ENCODE results near the gene UNC5A. TPM values are rescaled to one million over a fixed set of nuclear protein-coding genes. Genes with fewer than 3 reads are reported as not detected.

UNC5A gene
- total and polyA plus RNA-seq, 3 donors from 2014 or later = 1.7 to 2.0 (median 1.8) TPM

DNA sequence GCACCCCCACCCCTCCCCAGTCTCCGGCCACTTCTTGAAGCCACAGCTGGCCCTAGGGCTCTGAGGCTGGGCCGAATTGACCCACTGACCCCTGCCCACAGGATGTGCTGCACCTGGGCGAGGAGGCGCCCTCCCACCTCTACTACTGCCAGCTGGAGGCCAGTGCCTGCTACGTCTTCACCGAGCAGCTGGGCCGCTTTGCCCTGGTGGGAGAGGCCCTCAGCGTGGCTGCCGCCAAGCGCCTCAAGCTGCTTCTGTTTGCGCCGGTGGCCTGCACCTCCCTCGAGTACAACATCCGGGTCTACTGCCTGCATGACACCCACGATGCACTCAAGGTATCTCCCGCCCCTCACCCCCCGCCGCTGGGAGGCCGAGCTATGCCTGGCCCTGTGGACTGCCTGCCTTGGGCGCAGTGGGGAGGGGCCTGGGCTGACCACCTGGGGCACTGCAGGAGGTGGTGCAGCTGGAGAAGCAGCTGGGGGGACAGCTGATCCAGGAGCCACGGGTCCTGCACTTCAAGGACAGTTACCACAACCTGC, 67.5 kb downstream of the UNC5A start:
- TF ChIP-seq, protein P1, sequence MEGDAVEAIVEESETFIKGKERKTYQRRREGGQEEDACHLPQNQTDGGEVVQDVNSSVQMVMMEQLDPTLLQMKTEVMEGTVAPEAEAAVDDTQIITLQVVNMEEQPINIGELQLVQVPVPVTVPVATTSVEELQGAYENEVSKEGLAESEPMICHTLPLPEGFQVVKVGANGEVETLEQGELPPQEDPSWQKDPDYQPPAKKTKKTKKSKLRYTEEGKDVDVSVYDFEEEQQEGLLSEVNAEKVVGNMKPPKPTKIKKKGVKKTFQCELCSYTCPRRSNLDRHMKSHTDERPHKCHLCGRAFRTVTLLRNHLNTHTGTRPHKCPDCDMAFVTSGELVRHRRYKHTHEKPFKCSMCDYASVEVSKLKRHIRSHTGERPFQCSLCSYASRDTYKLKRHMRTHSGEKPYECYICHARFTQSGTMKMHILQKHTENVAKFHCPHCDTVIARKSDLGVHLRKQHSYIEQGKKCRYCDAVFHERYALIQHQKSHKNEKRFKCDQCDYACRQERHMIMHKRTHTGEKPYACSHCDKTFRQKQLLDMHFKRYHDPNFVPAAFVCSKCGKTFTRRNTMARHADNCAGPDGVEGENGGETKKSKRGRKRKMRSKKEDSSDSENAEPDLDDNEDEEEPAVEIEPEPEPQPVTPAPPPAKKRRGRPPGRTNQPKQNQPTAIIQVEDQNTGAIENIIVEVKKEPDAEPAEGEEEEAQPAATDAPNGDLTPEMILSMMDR (IDR thresholded peaks at IDR 0.05) = no peak
- no peak for TF ChIP-seq POLR2A (IDR thresholded peaks at IDR 0.05)
- H3K36me3 ChIP-seq (ENCODE audit: low read depth, missing control alignments) = no peaks in the 10 kb centered on the region
- H3K9me3 ChIP-seq = no peaks in the 10 kb centered on the region
- 72 to 91% methylated on average over 13 to 21 of the region's 21 CpGs for WGBS, 2 donors
- no peaks in the 10 kb centered on the region for H3K27me3 ChIP-seq
- no peak overlapping the region for H3K4me3 ChIP-seq
- no peak overlapping the region for H3K27ac ChIP-seq
- DNase-seq = no peak
- intact Hi-C loops (cut with DNase I; ENCODE audit: low total_unique reads) = no loop called here
- H3K4me1 ChIP-seq = no peaks in the 10 kb centered on the region

DNA sequence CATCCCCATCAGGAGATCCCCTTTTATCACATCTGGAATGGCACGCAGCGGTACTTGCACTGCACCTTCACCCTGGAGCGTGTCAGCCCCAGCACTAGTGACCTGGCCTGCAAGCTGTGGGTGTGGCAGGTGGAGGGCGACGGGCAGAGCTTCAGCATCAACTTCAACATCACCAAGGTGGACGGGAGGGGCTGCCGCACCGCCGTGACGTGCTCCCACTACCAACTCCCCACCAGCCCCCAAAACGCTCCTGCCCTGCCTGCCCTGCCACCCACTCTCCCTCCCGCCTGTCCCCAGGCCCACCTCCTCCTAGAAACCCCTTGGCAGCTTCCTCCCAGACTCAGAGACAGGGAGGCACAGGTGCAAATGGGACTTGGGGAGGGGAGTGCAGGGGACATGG, 68.1 kb downstream of the UNC5A start:
- TF ChIP-seq, protein P1 (IDR thresholded peaks at IDR 0.05) = no peak
- TF ChIP-seq POLR2A (IDR thresholded peaks at IDR 0.05) = no peak
- no peaks in the 10 kb centered on the region for H3K9me3 ChIP-seq
- 91% methylated on average over 12 of the region's 12 CpGs for WGBS, 2 donors
- H3K4me1 ChIP-seq = no peaks in the 10 kb centered on the region
- H3K27me3 ChIP-seq = no peaks in the 10 kb centered on the region
- no peak overlapping the region for H3K4me3 ChIP-seq
- intact Hi-C loops (cut with DNase I; ENCODE audit: low total_unique reads) = no loop called here
- no peak for DNase-seq
- no peaks in the 10 kb centered on the region for H3K36me3 ChIP-seq (ENCODE audit: low read depth, missing control alignments)
- H3K27ac ChIP-seq = no peak overlapping the region

DNA sequence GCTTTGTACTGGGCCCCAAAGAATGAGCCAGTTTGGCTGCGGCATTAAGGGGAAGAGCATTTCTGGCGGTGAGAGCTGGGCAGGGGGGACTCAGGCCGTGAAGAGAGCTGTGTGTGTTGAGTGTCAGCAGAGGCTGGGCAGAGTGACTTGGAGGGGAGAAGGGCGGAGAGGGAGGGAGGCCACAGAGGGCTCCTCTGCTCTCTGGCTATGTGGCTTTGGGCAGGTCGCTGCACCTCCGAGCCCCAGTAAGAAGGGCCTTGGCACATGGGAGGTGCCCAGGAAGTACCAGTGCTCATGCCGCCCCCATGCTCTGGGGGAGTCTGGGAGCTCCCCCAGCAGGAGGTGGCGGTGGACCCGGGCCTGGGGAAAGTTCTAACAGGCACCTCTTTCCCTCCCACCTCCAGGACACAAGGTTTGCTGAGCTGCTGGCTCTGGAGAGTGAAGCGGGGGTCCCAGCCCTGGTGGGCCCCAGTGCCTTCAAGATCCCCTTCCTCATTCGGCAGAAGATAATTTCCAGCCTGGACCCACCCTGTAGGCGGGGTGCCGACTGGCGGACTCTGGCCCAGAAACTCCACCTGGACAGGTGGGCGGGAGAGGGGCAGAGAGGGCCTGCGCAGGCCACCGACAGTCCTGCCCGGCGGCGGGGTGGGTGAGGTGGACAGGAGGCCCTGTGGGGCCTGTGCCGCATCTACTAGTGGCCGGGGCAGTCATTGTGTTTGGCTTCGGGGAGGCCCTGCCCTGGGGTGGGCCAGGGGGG, 68.7 kb downstream of the UNC5A start:
- H3K4me3 ChIP-seq = no peak overlapping the region
- intact Hi-C loops (cut with DNase I; ENCODE audit: low total_unique reads) = no loop called here
- H3K27ac ChIP-seq = no peak overlapping the region
- no peaks in the 10 kb centered on the region for H3K4me1 ChIP-seq
- H3K27me3 ChIP-seq = no peaks in the 10 kb centered on the region
- H3K36me3 ChIP-seq (ENCODE audit: low read depth, missing control alignments) = no peaks in the 10 kb centered on the region
- DNase-seq = no peak
- TF ChIP-seq, protein P1 (IDR thresholded peaks at IDR 0.05) = no peak
- no peak for TF ChIP-seq POLR2A (IDR thresholded peaks at IDR 0.05)
- 82 to 86% methylated on average over 9 to 23 of the region's 23 CpGs for WGBS, 2 donors
- no peaks in the 10 kb centered on the region for H3K9me3 ChIP-seq

DNA sequence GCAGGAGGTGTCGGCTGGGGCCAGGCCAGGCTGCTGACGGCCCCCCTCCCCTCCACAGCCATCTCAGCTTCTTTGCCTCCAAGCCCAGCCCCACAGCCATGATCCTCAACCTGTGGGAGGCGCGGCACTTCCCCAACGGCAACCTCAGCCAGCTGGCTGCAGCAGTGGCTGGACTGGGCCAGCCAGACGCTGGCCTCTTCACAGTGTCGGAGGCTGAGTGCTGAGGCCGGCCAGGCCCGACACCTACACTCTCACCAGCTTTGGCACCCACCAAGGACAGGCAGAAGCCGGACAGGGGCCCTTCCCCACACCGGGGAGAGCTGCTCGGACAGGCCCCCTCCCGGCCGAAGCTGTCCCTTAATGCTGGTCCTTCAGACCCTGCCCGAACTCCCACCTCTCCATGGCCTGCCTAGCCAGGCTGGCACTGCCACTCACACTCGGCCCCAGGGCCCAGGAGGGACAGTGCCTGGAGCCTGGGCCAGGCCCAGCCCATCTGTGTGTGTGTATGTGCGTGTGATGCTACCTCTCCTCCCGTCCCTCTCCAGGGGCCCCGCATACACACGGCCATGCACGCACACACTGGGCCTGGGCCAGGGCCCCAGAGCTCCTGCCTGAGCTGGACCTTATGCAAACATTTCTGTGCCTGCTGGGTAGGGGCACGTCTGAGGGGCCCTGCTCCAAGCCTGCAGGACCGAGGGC, 69.5 kb downstream of the UNC5A start:
- no peaks in the 10 kb centered on the region for H3K27me3 ChIP-seq
- intact Hi-C loops (cut with DNase I; ENCODE audit: low total_unique reads) = no loop called here
- no peaks in the 10 kb centered on the region for H3K9me3 ChIP-seq
- no peak for TF ChIP-seq POLR2A (IDR thresholded peaks at IDR 0.05)
- TF ChIP-seq, protein P1 (IDR thresholded peaks at IDR 0.05) = no peak
- no peak for DNase-seq
- H3K27ac ChIP-seq = no peak overlapping the region
- 50 to 73% methylated on average over 12 to 22 of the region's 23 CpGs for WGBS, 2 donors
- no peaks in the 10 kb centered on the region for H3K36me3 ChIP-seq (ENCODE audit: low read depth, missing control alignments)
- no peaks in the 10 kb centered on the region for H3K4me1 ChIP-seq
- no peak overlapping the region for H3K4me3 ChIP-seq

All from testis (tissue), 3 donors.